HG03442 (cell line): ENCODE data around the gene NHS.
A peak's percentile ranks its signal among the peaks of the same experiment; 100 is the strongest.
"Not testable (repeated sequence)": the region's sequence is repeated elsewhere in the genome, so short reads cannot be mapped to it uniquely, and the experiment has no call there.

Experiments
- ATAC-seq: cut with Tn5 transposase; IDR thresholded peaks from one replicate; pipeline ENCODE4 v1.9.1; 2021; ENCODE audit warnings: mild to moderate bottlenecking, moderate library complexity; ENCODE audit not compliant: unreplicated experiment

The NHS gene

DNA sequence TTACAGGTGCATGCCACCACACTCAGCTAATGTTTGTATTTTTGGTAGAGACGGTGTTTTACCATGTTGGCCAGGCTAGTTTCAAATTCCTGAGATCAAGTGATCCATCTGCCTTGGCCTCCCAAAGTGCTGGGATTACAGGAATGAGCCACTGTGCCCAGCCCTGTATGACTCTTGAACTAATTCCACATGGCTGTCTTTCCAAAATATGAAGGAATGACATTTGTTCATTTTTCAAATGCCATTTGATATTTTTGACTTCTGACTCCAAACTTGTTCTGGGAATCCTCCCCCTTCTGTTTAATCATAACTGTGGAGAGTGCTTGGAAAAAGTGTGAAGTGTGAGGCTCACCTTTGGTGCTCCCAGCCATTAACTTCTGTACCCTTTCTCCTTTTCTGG lies 119.2 kb downstream of the NHS start:
- ATAC-seq, result no peak

DNA sequence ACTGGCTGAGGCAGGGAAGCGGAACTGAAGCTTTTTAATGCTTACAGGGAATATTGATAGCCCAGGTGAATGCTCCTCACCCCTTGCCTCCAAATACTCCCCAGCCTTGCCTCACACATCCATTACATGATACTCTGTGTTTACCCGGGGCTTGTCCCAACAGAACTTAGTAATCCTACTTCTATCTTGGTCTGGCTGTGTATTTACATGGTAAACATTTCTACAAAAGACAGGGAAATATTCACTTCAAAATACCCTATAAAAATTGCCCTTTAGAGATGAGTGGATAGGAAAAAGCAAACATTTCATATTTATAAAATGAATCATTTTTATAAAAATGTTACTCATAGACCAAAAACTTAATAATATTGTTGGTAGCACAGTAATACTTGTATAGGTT lies 120.1 kb downstream of the NHS start:
- no peak for ATAC-seq

DNA sequence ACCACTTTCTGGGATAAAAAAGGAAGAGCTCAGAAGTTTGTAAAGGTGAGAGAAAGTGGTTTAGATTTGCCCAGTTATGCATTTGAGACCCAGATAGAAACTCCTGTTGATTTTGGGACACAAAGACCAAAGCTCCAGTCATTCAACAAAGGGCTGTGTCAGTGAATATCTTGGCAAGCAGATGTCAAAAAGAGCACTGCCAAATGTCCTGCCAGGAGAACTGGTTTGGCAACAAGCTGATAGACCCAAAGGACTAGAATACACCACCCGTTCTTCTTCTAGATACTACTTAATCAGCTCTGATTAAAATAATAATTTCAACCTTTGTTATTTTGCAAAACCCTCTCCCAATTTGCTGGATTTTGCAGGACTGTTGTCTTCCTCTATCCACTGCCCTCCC lies 121.4 kb downstream of the NHS start:
- ATAC-seq, result no peak

DNA sequence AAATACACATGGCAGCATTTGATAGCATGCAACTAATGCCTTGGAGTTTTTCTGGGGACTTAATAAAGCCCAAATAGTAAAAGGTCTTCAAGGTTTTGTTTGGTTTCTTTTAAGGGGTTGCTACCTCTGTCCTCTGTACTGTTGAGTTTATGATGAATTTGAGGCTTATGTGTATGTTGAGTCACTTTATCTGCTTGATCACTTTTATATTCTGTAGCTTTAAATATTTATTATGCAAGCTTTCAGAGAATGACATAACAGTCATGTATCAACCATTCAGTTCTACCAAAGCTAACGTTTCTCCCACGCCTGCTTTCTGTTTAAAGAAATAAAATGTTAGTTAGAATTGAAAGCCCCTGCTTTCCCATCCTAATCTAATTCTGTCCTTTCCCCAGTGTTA lies 122.2 kb downstream of the NHS start:
- ATAC-seq, result no peak

DNA sequence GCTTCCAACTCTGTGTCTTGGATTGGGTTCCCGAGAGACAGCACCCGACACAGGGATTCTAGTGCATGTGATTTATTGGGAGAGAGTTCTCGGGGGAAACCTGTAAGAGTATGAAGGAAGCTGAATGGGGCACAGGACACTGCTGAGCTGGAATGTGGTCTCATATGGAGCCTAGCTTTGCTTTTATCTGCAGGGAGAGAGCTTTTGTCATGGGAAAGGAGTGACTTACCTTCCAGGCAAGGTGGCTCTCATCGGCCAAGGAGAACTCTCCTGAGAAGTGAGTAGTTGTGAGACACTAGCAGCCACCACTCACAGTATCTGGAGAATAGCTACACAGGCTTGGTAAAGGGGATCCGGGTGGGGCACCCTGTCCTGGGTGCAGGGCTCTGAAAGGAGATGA lies 124.5 kb downstream of the NHS start:
- no peak for ATAC-seq

DNA sequence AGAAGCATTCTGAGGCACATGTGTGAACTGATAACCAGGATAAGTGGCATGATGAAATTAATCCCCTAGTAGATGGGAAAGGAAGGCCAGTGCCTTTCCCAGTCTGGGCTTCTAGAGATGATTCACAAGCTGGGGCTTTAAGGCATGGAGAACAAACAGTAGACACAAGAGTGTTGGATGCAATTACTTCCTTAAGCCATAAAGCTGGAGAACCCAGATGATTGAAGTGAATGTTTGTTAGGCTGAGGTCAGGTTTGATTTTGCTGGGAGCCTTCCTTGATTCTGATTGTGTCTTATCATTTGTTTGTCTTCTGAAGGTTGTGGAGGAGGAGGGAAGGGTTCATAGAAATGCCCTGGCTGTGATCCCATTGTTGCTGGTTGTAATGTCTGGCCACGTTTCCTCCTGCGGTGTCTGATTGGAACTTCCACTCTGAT lies 125.2 kb downstream of the NHS start:
- no peak for ATAC-seq

DNA sequence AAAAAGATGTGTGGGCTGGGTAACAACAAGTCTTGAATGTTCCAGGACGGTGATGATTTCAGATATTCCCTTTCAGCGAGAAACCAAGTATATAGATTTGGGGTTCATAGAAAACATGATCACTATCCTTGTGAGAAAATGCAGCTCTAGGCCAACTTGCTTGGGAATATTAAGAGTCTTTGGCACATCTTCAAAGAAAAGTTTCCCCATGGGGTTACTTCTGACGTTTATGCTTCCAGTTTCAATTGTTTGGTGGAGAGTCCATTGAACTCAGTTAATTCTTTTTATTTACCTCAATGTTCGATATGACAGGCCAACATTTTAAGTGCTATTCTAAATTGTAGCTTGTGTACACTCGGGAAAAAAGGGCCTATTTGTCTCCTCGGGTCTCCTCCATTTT lies 126.7 kb downstream of the NHS start:
- no peak for ATAC-seq

DNA sequence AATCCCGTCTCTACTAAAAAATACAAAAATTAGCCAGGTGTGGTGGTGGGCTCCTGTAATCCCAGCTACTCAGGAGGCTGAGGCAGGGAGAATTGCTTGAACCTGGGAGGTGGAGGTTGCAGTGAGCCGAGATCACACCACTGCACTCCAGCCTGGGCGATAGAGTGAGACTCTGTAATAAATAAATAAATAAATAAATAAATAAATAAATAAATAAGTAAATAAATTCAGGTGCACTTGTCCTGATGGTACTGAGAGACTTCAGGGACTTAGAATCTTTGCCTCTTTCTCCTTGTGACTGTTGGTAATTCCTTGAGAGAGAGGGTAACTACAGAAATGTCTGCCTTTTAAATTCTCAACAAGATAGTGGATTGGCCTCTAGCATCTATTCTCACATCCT lies 131.4 kb downstream of the NHS start:
- not testable (repeated sequence) for ATAC-seq

DNA sequence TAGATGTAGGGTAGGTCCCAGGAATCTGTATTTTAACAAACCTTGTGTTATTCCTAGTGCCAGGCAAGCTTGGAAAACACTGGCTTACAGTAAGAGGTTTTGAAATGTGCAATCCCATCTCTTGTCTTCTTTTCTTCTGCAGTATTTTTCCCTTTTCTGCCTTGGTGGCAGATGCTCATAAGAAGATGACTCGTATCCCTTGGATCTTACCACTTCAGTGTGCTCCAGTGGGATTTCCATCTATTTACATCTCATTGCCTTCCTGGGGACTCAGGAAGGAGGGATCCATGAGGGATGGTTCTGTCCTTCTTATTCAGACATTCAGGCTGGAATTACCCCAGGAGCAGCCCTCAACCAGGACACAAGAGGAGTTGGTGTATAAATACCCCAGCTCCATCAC lies 136.6 kb downstream of the NHS start:
- no peak for ATAC-seq

DNA sequence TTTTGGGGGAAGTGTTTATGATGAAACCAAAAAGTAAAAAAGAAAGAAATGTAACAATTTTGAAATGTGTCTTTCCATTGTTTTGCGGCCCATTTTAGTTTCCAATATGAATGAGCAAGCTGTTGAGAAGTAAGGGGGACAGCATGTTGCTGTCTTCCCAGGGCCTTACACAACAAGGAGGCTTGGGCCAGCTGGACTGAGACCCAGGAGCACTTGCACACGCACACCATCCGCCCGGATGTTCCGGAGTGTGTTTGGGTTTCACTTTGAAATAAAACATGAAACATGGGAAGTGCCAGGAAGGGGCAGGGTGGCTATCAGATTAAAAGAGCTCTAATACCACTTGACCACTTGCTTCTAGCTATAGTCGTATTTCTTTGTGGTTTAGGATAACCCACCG lies 144.4 kb downstream of the NHS start:
- ATAC-seq, result no peak

DNA sequence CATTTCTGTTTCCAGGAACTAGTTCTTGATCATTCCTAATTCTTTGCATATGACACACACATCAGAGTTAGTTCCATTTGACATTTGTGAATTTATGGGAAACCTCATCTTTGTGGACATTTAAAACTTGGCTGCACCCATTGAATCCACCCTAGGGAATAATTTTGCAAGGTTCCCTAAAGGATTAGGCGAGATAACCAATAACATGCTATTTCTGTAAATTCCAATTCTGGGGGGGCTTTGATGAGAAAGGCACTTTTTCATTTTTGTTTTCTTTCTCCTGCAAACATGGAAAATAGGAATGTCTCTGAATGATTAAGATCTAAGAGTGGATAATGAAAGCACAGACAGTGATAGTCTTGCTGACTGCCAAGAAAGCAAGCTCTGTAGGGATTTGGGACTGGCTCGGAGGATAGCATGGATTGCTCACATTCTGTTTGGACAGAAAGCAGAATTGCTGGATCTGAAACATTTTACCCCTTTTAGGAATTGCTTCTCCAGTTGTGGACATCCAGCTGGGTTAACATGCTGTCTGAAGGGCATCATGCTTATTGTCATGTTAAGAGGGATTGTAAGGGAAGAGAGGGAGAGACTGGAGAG lies 145.1 kb downstream of the NHS start:
- ATAC-seq, result no peak

DNA sequence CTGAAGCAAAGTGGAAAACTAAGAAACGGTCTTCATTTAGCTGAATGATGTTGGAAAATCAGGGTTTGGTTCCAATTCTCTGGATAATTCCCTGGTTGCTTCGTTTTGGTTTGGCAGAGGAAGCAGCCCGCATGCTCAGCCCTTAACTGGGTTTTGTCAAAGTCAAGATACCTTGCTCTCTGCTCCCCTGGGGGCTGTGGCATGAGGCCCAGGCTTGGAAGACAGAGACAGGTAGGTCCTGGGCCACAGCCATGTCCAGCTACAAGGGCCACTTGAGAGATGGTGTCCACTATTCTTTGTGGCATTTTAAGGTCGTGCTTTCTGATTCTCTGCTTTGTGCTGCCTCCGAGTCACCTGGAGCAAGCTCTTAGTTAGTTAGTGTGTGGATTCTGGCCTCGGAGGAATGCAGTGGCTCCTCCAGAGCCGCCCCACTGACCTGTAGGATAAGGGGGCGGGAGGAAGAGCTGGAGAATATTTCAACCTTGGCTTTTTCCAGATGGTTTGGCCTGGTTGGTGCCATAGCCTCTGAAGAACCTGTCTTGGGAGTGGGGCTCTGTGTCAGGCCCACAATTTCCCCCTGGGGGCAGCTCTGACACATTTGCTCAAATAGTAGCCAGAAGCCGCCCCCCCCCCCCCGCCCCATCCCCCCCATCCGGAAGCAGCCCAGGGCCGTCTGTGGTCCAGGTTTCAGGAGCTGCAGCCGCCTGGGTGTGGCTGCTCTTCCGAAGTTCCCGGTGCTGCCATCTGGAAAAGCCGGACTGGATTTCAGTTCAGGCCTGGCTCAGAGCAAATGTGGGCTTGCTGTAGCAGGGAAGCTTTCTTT lies 147.1 kb downstream of the NHS start:
- ATAC-seq, result no peak

DNA sequence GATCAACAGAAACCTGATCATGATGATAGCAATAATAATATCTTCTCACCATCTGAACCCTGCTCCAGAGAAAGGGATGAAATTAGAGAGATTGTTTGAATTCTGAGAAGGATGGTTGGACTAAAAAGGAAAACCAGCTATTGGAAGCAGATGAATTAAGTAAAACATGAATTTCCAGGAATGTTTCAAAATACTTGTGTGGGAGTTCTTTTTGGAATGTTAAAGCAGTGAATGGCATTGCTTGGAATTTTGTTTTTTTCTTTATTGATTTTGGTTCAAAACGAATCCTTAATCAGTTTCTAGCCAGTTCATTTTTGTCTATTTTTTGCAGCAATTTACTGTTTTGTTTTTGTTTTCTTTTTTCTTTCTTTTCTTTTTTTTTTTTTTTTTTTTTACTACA lies 150.3 kb downstream of the NHS start:
- ATAC-seq, result no peak

DNA sequence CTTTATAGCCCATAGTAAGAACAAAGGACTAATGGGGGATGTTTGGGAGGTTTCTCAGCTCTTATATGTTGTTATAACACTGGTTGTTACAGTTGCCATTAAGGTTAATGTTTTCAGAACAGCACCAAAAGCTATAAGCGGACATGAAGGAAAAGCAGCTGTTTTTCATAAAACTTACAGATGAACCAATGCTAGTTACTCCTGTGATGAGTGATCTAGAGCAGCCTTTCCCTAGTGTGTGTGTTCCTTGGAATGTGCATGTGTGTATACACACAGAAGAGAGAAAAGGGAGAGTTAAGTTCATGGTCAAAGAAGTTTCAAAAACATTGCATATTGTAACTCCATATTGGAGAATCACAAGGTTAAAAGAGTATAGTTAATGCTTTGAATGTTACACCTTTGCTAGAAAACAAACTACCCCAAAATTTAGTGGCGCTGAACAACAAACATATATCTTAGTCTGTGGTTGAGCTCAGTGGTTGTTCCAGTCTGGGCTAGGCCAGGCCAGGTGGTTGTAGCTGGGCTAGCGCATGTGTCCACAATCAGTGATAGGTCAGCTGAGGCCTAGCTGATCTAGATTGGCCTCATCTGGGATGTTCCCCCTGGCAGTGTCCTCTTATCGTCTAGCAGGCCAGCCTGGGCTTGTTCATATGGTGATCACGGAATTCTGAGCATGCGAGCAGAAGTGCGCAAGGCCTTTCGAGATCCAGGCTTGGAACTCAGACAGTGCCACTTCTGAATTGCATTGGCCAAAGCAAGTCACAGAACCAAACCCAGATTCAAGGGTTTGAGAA lies 151.0 kb downstream of the NHS start:
- ATAC-seq, result no peak

DNA sequence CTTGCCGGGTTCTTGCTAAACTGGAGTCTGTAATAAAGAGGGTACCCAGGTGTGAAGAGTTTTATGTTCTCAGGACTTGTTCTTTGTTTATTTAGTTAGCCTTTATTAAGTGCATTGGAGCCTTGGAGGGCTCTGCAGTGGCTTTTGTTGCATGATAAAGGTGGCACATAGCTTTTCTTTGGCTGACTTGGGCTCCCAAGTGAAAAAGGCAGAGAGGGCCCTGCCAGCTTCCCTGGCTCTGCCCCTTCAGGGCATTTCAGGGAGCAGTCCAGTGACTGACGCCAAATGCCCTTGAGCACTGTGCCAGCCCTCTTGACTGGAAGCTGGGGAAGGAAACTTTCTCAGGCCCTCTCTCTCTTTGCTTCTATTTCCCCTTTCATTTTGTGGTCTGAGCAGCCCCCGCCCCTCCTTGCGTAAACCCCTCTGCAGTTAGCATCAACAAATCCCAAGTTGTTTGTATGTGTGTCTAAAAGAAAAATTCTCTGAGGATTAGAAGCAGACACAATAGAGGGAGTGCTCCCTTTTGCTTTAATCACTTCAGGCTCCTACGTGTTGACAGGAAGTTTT lies 152.2 kb downstream of the NHS start:
- ATAC-seq, result no peak

DNA sequence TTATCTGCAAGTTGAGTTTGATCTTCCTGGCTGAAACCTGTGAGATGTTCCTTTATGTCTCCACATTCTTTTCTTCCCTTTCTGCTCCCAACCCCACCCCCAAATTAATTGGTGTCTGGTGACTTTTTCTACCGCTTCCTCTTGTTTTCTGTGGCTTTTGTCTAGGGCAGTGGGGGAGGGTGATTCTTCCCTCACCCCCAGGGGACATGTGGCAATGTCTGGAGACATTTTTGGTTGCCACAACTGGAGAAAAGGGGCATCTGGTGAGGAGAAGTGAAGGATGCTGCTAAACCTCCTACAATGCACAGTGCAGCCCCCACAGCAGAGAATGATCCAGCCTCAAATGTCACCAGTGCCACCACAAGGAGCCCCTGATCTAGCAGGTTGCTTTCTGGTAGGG lies 152.9 kb downstream of the NHS start:
- ATAC-seq, result no peak

DNA sequence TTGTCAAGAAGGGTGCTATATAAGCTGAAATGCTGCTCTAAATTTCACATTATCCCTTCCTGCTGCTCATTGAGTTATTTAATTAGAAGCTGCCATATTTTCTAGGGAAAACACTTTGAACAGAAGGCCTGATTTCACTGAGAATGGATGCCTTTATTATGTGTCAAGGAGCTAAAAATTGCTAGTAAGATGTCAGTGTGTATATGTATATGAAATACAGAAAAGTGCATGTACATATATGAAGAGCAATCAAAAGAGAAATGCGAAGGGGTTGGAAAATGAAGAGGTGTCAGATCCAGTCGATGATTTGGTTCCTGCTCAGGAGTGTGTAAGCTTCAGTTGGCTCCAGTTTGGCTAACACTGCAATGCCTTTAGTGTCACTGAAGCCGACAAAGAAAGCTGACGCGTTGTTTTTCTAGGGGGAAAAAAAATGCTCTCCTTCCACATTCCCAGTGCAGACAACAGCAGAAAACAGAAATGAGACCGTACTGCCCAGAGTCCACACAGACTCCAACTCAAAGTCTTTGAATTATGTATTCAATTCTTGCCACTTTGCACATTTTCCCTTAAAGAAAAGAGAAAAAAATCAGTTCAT lies 154.2 kb downstream of the NHS start:
- ATAC-seq, result no peak

DNA sequence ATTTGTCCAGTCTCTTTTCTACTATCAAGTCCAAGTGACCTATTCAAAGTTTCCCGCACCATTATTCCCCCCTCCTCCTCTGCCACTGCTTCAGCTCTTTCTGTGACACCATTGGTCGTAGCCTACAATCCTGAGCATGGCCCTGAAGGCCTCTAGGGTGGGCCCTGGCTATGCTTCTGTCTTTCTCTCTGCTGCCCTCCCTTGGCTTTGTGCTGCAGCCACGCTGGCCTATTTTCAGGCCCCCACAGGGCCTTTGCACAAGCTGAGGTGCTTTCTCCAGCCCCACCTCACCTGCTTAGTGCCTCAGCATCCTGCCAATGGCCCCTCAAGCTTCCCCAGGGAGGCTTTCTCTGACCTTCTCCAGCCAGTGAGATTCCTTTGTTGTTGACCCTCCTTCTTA lies 156.5 kb downstream of the NHS start:
- ATAC-seq, result no peak

DNA sequence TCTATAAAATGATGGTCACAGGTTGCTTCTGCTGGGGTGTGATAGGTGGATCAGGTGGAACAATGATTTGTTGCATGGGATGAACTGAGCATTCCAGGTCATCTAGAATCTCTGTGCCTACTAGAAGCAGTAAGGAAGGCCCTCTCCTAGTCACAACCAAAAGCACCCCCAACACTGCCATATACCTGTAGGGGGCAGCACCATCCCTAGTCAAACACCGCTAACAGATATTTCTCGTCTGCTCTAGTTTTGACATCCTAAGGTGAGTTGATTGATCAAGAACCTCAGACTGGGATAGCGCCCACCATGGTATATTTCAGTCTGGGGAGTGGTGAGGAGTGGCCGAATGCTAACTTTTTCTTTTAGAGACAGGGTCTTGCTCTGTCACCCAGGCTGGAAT lies 160.2 kb downstream of the NHS start:
- peak; percentile 68 for ATAC-seq

DNA sequence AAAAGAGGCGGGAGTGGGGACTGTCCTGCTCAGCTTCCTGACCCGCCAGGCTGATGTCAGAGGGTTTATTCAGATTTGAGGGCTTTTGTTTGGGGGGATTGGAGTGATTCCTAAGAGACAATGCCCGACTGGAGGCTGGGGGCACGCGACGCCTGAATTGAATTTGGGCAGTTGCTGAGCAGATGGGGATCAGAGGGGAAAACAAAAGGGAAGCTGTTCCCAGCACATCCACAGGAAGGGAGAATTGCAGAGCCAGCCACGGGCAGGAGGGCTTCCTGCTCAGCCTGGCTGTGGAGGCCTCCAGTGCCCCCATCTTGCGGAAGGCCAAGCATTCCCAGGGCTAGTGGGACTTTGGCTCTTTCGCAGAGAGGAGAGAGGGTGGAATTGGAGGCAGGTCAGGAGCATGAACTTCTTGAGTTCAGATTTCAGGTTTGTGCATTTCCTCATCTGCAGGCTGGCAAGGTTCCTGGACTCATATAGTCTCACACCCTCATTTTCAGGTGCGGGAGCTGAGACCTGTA lies 162.8 kb downstream of the NHS start:
- ATAC-seq, result no peak

DNA sequence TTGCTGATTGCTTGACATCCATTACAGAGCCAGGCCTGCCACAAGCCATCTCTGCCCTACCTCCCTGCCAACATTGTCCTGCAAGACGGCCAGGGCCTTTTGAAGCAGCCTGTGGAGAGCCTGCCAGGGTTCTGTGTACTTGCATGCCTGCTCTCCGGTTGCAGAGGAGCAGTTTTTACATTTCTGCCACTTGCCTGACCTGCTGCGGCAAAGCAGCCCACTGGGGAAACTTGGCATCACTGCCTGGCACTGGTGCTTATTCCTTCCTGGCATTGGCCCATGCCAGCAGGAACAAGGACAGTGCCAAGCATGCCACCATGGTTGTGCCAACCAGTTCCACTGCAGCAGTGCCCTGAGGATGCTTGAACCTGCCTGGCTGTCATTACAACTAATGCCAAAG lies 167.1 kb downstream of the NHS start:
- ATAC-seq, result no peak
